CD14-positive monocyte (primary cell): ENCODE data around the gene CCDC88C. TPM values are rescaled to one million over a fixed set of nuclear protein-coding genes. Genes with fewer than 3 reads are reported as not detected.

Experiments
- DNase-seq, 3 donors: peaks; one replicate each; pipeline ENCODE4 v3.0.0-alpha.2; 2011 to 2022
- H2AFZ ChIP-seq: 2 replicates; pipeline ENCODE4 v1.6.0; 2012; ENCODE audit warnings: mild to moderate bottlenecking, low read depth, low read length, inconsistent platforms; ENCODE audit not compliant: insufficient read depth, poor library complexity, severe bottlenecking
- H3K27ac ChIP-seq, 2 donors: 1 replicate in 1 of 2; 2 replicates in 1 of 2; pipeline ENCODE4 v1.5.1; 2012 to 2013; ENCODE audit warnings: low read length in 2 of 2, control low read depth in 1 of 2, inconsistent platforms in 1 of 2, low read depth in 1 of 2, mild to moderate bottlenecking in 1 of 2
- H3K27me3 ChIP-seq, 2 donors: one replicate each; pipeline versions ENCODE4 v1.6.0 to v1.6.1; 2011 to 2013; ENCODE audit warnings: low read length in 2 of 2; ENCODE audit not compliant: control insufficient read depth in 2 of 2, insufficient read depth in 2 of 2
- H3K36me3 ChIP-seq, 2 donors: replicated peaks in 1 of 2; 1 replicate in 1 of 2; 2 replicates in 1 of 2; pipeline versions ENCODE4 v1.5.1 to v1.6.1; 2012 to 2013; ENCODE audit warnings: low read length in 2 of 2, control low read depth in 1 of 2, inconsistent platforms in 1 of 2, mild to moderate bottlenecking in 1 of 2; ENCODE audit not compliant: insufficient read depth in 2 of 2, control insufficient read depth in 1 of 2
- H3K4me1 ChIP-seq, 2 donors: 1 replicate in 1 of 2; 2 replicates in 1 of 2; pipeline versions ENCODE4 v1.5.1 to v1.6.1; 2012 to 2013; ENCODE audit warnings: low read length in 2 of 2, control low read depth in 1 of 2, inconsistent platforms in 1 of 2, mild to moderate bottlenecking in 1 of 2, moderate library complexity in 1 of 2; ENCODE audit not compliant: insufficient read depth in 2 of 2, control insufficient read depth in 1 of 2
- H3K4me2 ChIP-seq: replicated peaks from 2 replicates; pipeline ENCODE3; 2012; ENCODE audit warnings: low read length, moderate library complexity, mild to moderate bottlenecking; ENCODE audit not compliant: poor library complexity, severe bottlenecking; ENCODE audit errors: extremely low read depth
- H3K4me3 ChIP-seq, 3 experiments: fragments of 200-600 bp in 1 of 3; sonication (generic) in 1 of 3; replicated peaks in 1 of 3; 1 replicate in 2 of 3; 2 replicates in 1 of 3; pipeline ENCODE4 v1.5.1; 2011 to 2013; ENCODE audit warnings: low read length in 3 of 3, mild to moderate bottlenecking in 3 of 3, control low read depth in 2 of 3, low read depth in 2 of 3, inconsistent platforms in 1 of 3, moderate library complexity in 1 of 3
- H3K79me2 ChIP-seq: 2 replicates; pipeline ENCODE4 v1.6.0; 2012; ENCODE audit warnings: mild to moderate bottlenecking, control low read depth, inconsistent platforms, low read length, moderate library complexity; ENCODE audit not compliant: insufficient read depth
- H3K9ac ChIP-seq: 2 replicates; pipeline ENCODE4 v1.6.0; 2017; ENCODE audit warnings: low read length, mild to moderate bottlenecking; ENCODE audit not compliant: insufficient read depth, poor library complexity, severe bottlenecking
- H3K9me3 ChIP-seq, 2 donors: replicated peaks in 1 of 2; 1 replicate in 1 of 2; 2 replicates in 1 of 2; pipeline versions ENCODE4 v1.5.1 to v1.6.1; 2012 to 2013; ENCODE audit warnings: low read length in 2 of 2, control low read depth in 1 of 2; ENCODE audit not compliant: control insufficient read depth in 1 of 2, insufficient read depth in 1 of 2
- H4K20me1 ChIP-seq: 2 replicates; pipeline ENCODE4 v1.6.0; 2012; ENCODE audit warnings: mild to moderate bottlenecking, low read length, control low read depth, moderate library complexity; ENCODE audit not compliant: insufficient read depth
- H3K27ac Mint-ChIP-seq, 7 donors: one replicate each; pipeline ENCODE4 v1.8.0; 2020; ENCODE audit warnings: mild to moderate bottlenecking in 7 of 7, mixed read lengths in 7 of 7, moderate library complexity in 6 of 7, inconsistent platforms in 2 of 7
- H3K27me3 Mint-ChIP-seq, 3 donors: one replicate each; pipeline ENCODE4 v1.8.0; 2021 to 2022; ENCODE audit warnings: low read depth in 3 of 3, mild to moderate bottlenecking in 3 of 3, mixed read lengths in 3 of 3, moderate library complexity in 3 of 3, inconsistent platforms in 1 of 3
- H3K36me3 Mint-ChIP-seq, 2 donors: one replicate each; pipeline ENCODE4 v1.8.0; 2020; ENCODE audit warnings: mixed read lengths in 2 of 2, inconsistent platforms in 1 of 2, mild to moderate bottlenecking in 1 of 2
- H3K4me1 Mint-ChIP-seq: one replicate; pipeline ENCODE4 v1.8.0; 2020; ENCODE audit warnings: mild to moderate bottlenecking, mixed read lengths
- H3K4me3 Mint-ChIP-seq, 2 donors: one replicate each; pipeline ENCODE4 v1.8.0; 2020; ENCODE audit warnings: mild to moderate bottlenecking in 2 of 2, mixed read lengths in 2 of 2, moderate library complexity in 1 of 2
- H3K9me3 Mint-ChIP-seq, 7 donors: one replicate each; pipeline ENCODE4 v1.8.0; 2020 to 2022; ENCODE audit warnings: mixed read lengths in 7 of 7, mild to moderate bottlenecking in 6 of 7, moderate library complexity in 6 of 7, inconsistent platforms in 2 of 7
- CTCF ChIP-seq: fragments of 200-600 bp; IDR thresholded peaks from one replicate; pipeline ENCODE4 v1.8.0; 2022; ENCODE audit warnings: antibody characterized with exemption, mild to moderate bottlenecking
- WGBS: methylation state at CpG from one replicate; pipeline ENCODE4 v1.1.5; 2013; ENCODE audit warnings: missing lambda C conversion rate; ENCODE audit not compliant: insufficient coverage; 5-methylcytosine and 5-hydroxymethylcytosine counted together
- intact Hi-C, 2 donors: fragments of 100-400 bp; cut with micrococcal nuclease; formaldehyde crosslinking; loops; one replicate each; pipeline versions ENCODE4 v1.15.0 to v1.15.1; 2023
- polyA plus RNA-seq, 3 donors: library from polyadenylated mRNA; depleted of rRNA in 1 of 3; unstranded in 2 of 3; stranded (reverse) in 1 of 3; fragments of 300-500 nt in 2 of 3; fragments of >200 nt in 1 of 3; fragmentation: Illumina TruSeq in 2 of 3; gene quantifications; 1 replicate in 2 of 3; 2 replicates in 1 of 3; pipeline ENCODE4 v1.2.3, GENCODE V29; 2012 to 2021

Gene CCDC88C
- polyA plus RNA-seq, 3 donors, result 11.6 to 69.7 (median 12.3) TPM

- Histone ChIP-seq H3K4me2 (no peak overlapping the region), H3K27ac (peak overlapping the region in 1 of 2 donors; percentile 40), H3K9ac (no peak overlapping the region), H3K27me3 (no peaks in the 10 kb centered on the region), H2AFZ (no peak overlapping the region), H3K36me3 (peaks cover 58 to 85% of the 10 kb centered on the region in 2 donors), H3K79me2 (peaks cover 77% of the 10 kb centered on the region), H3K9me3 (no peaks in the 10 kb centered on the region), H4K20me1 (peaks cover 49% of the 10 kb centered on the region), H3K4me1 (peaks cover 35 to 43% of the 10 kb centered on the region in 2 donors), H3K4me3 (no peak overlapping the region)
- H3K36me3 Mint-ChIP-seq, result peaks cover 79 to 95% of the 10 kb centered on the region in 2 donors
- intact Hi-C loops, result no loop called here
- no peak for TF ChIP-seq CTCF
- H3K9me3 Mint-ChIP-seq, result no peaks in the 10 kb centered on the region
- H3K4me1 Mint-ChIP-seq, result peaks cover 40% of the 10 kb centered on the region
- H3K4me3 Mint-ChIP-seq, result no peak overlapping the region
- peak overlapping the region in 6 of 7 donors; percentile 13 to 90 (median 59) for H3K27ac Mint-ChIP-seq
- 96% methylated on average over 34 of the region's 34 CpGs for WGBS
- DNase-seq, result no peak
- peaks cover 0 to 4% (median 1%) of the 10 kb centered on the region in 3 donors for H3K27me3 Mint-ChIP-seq
These were observed 104.3 kb downstream of the CCDC88C start for GRCh38 chr14:91313154-91313850.

GRCh38 chr14:91311284-91311662 lies 106.3 kb downstream of the CCDC88C start:
- H3K9ac ChIP-seq, result no peak overlapping the region
- H3K27me3 ChIP-seq, result no peaks in the 10 kb centered on the region
- H3K36me3 ChIP-seq, result peaks cover 78 to 93% of the 10 kb centered on the region in 2 donors
- Mint-ChIP-seq H3K27ac (peak overlapping the region; percentile 48 to 75 (median 66)), H3K4me3 (no peak overlapping the region), H3K27me3 (peaks cover 0 to 4% (median 1%) of the 10 kb centered on the region in 3 donors), H3K36me3 (peaks cover 87 to 97% of the 10 kb centered on the region in 2 donors), H3K4me1 (peaks cover 20% of the 10 kb centered on the region), H3K9me3 (no peaks in the 10 kb centered on the region)
- peaks cover 15 to 23% of the 10 kb centered on the region in 2 donors for H3K4me1 ChIP-seq
- H2AFZ ChIP-seq, result no peak overlapping the region
- intact Hi-C loops, result no loop called here
- TF ChIP-seq CTCF, result peak; percentile 20
- H3K4me3 ChIP-seq, result no peak overlapping the region
- no peak overlapping the region for H3K4me2 ChIP-seq
- H3K79me2 ChIP-seq, result peaks cover 62% of the 10 kb centered on the region
- WGBS, result 60% methylated on average over 3 of the region's 5 CpGs
- H4K20me1 ChIP-seq, result peaks cover 53% of the 10 kb centered on the region
- H3K9me3 ChIP-seq, result no peaks in the 10 kb centered on the region
- H3K27ac ChIP-seq, result peak overlapping the region; percentile 23 to 48
- peak; percentile 43 to 57 (median 43) for DNase-seq
